ENCODE results near the gene CD247.

GRCh38 chr1:167484726-167485502 lies 33.4 kb downstream of the CD247 start:
- no peak for TF ChIP-seq EZH2 (IDR thresholded peaks at IDR 0.05; ENCODE audit: borderline replicate concordance, low read depth, low read length, poor library complexity, severe bottlenecking)
- TF ChIP-seq, protein P1, sequence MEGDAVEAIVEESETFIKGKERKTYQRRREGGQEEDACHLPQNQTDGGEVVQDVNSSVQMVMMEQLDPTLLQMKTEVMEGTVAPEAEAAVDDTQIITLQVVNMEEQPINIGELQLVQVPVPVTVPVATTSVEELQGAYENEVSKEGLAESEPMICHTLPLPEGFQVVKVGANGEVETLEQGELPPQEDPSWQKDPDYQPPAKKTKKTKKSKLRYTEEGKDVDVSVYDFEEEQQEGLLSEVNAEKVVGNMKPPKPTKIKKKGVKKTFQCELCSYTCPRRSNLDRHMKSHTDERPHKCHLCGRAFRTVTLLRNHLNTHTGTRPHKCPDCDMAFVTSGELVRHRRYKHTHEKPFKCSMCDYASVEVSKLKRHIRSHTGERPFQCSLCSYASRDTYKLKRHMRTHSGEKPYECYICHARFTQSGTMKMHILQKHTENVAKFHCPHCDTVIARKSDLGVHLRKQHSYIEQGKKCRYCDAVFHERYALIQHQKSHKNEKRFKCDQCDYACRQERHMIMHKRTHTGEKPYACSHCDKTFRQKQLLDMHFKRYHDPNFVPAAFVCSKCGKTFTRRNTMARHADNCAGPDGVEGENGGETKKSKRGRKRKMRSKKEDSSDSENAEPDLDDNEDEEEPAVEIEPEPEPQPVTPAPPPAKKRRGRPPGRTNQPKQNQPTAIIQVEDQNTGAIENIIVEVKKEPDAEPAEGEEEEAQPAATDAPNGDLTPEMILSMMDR (conservative IDR thresholded peaks at IDR 0.05; ENCODE audit: low read depth, low read length): no peak
